IMR-90 (cell line): ENCODE data around the gene CLSTN3.

Experiments
- BHLHE40 ChIP-seq: fragments of 150-350 bp; IDR thresholded peaks from 2 replicates; pipeline ENCODE4 v1.6.1; 2016; ENCODE audit warnings: mild to moderate bottlenecking, low read depth, low read length
- CEBPB ChIP-seq: IDR thresholded peaks from 2 replicates; pipeline ENCODE4 v1.6.1; 2012; ENCODE audit warnings: low read depth, low read length, improper control_type of control experiment
- MXI1 ChIP-seq: IDR thresholded peaks from 2 replicates; pipeline ENCODE4 v1.6.1; 2012; ENCODE audit warnings: low read depth, mild to moderate bottlenecking, low read length, moderate library complexity, borderline replicate concordance
- POLR2A ChIP-seq: IDR thresholded peaks from 2 replicates; pipeline ENCODE4 v1.6.1; 2012; ENCODE audit warnings: mild to moderate bottlenecking, low read depth, low read length
- RAD21 ChIP-seq: IDR thresholded peaks from 2 replicates; pipeline ENCODE4 v1.6.1; 2012; ENCODE audit warnings: low read length, improper control_type of control experiment
- RCOR1 ChIP-seq: IDR thresholded peaks from 2 replicates; pipeline ENCODE4 v1.6.1; 2012; ENCODE audit warnings: mild to moderate bottlenecking, low read length, improper control_type of control experiment; ENCODE audit not compliant: insufficient replicate concordance
- RFX5 ChIP-seq: IDR thresholded peaks from 2 replicates; pipeline ENCODE4 v1.8.0; 2012; ENCODE audit warnings: low read depth, mild to moderate bottlenecking, low read length, moderate library complexity
- USF2 ChIP-seq: fragments of 150-350 bp; IDR thresholded peaks from 2 replicates; pipeline ENCODE4 v1.6.1; 2017; ENCODE audit warnings: mild to moderate bottlenecking, antibody characterized with exemption, low read length, low read depth
- TF ChIP-seq, protein P1 (sequence below): conservative IDR thresholded peaks from 2 replicates; pipeline ENCODE4 v1.5.1; 2012; ENCODE audit warnings: mild to moderate bottlenecking, low read depth, low read length, improper control_type of control experiment

DNA sequence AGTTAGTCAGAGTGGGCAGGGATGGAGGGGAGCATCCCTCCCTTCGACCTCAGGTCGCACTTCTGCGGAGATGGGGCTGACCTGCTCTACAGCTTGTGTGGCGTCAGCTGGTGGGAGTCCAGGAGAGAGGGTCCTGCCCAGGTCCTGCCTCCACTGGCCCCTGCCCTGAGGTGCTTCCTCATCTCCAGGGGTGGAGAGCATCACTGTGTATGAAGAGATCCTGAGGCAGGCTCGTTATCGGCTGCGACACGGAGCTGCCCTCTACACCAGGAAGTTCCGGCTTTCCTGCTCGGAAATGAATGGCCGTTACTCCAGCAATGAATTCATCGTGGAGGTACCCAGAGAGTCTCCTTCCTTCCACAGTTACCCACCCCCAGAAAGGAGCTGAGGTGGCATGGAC is 20.2 kb downstream of the CLSTN3 start:
- TF ChIP-seq RCOR1 (no peak), CEBPB (no peak), POLR2A (no peak), RFX5 (no peak), RAD21 (no peak), BHLHE40 (no peak), USF2 (no peak), MXI1 (no peak)
- TF ChIP-seq, protein P1, sequence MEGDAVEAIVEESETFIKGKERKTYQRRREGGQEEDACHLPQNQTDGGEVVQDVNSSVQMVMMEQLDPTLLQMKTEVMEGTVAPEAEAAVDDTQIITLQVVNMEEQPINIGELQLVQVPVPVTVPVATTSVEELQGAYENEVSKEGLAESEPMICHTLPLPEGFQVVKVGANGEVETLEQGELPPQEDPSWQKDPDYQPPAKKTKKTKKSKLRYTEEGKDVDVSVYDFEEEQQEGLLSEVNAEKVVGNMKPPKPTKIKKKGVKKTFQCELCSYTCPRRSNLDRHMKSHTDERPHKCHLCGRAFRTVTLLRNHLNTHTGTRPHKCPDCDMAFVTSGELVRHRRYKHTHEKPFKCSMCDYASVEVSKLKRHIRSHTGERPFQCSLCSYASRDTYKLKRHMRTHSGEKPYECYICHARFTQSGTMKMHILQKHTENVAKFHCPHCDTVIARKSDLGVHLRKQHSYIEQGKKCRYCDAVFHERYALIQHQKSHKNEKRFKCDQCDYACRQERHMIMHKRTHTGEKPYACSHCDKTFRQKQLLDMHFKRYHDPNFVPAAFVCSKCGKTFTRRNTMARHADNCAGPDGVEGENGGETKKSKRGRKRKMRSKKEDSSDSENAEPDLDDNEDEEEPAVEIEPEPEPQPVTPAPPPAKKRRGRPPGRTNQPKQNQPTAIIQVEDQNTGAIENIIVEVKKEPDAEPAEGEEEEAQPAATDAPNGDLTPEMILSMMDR = no peak
